Germinal center (tissue), 1 donor: ENCODE data around the gene COL6A2.

Source experiments
- DNase-seq: peaks from one replicate; pipeline ENCODE4 v3.0.0; 2012; ENCODE audit warnings: mixed read lengths, low spot score

COL6A2 gene

DNA sequence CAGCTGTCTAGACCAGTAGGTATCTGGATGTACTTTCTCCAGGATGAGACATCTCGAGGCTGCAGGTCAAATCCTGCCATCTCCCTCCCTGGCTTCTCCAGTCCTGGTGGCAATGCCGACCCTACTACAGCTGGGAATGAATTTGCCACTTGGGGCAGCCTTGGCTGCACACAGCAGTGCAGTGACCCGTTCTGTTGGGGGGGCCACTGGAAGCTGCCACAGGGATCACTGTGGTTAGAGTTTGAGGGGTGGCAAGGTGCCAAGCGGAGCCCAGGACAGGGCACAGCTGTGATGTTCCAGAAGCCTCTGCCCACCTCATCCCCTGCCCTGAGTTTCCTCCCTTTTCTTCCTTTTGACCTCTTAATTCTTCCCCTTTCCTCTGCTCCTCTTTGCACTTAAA, 17.1 kb downstream of the COL6A2 start:
- no peak for DNase-seq

GRCh38 chr21:46115441-46116188, 17.7 kb downstream of the COL6A2 start:
- no peak for DNase-seq

DNA sequence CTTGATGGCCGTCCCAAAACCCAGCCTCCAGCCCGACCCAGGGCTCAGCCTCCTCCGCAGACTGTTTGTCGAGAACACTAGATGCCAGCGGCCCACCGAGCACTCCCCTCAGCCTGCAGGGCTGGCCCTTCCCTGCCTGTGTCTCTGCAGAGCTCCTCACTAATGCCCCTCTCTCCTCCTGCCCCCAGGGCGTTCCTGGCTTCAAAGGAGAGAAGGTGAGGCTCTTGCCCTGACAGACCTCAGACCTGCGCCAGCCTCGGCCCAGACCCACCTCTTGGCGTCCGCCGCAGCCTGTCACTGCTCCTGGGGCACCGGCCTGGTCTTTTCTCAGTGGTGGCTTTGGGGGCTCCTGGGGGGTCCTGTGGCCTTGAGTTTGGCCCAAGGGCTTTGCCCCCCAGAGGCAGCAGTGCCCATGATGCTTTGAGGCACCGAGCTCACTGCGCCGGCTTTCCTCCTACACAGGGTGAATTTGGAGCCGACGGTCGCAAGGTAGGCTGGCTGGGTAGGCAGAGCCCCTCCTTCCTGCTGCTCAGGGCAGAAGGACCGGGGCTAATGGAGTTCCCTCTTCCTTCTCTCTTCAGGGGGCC, 18.4 kb downstream of the COL6A2 start:
- DNase-seq, result no peak

DNA sequence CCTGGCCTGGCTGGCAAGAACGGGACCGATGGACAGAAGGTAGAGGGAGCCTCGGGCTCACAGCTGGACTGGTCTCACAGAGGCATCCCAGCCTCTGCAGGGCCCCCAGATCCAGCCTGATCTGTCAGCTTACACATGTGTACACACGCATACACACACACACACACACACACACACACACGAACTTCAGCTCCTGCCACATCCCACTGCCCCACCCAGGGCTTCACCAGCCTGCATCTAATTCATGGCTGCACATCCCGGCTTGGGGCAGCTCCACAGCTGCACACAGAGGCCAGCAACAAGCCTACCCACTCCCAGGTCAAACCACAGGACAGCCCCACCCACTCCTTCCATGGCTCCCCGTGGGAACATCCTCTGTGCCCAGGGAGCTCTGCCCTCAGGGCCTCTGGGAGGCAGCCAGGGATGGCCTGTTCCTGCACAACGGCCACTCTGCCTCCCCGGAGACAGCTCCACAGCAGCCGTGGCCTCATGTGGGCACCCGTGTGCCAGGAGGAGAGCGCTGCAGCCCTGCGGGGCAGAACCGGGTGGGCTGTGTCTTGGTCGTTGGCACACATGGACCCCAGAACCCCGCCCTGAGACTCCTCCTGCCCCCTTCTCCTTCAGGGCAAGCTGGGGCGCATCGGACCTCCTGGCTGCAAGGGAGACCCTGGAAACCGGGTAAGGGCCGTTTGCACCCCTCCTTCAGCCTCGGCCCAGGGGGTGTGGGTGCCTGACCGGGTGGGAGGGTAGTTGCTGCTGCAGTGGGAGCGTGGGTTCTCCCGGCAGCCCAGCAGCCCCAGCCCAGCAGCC, 19.1 kb downstream of the COL6A2 start:
- no peak for DNase-seq

DNA sequence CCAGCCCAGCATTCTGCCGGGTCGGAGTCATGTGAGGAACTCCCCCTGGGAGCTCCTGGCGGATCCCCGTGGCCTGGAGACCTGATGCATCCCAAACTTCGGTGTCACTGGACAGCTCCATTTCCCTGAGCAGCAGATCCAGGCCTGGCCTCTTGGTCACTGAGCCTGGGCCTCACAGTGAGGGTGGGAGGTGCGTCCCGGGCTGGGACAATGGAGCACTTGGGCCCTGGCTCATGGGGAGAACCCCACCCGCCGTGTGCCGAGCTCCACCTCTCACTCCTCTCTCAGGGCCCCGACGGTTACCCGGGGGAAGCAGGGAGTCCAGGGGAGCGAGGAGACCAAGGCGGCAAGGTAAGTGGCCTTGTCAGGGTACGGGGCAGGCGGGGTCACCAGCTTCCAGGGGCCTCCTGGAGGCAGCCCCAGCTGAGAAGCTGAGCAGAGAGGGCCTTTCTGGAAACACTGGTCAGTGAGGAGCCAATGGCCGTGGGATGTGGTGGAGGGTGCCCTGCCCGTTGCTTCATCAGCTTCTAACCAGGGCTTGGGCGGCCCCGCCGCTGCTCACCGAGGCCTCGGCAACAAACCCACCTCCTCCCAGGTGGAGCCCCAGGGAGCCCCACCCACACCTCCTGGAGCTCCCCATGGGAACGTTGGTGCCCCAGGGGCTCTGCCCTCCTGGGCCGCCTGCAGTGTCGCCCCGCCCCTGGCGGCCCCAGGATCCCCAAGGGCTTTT, 19.8 kb downstream of the COL6A2 start:
- no peak for DNase-seq

DNA sequence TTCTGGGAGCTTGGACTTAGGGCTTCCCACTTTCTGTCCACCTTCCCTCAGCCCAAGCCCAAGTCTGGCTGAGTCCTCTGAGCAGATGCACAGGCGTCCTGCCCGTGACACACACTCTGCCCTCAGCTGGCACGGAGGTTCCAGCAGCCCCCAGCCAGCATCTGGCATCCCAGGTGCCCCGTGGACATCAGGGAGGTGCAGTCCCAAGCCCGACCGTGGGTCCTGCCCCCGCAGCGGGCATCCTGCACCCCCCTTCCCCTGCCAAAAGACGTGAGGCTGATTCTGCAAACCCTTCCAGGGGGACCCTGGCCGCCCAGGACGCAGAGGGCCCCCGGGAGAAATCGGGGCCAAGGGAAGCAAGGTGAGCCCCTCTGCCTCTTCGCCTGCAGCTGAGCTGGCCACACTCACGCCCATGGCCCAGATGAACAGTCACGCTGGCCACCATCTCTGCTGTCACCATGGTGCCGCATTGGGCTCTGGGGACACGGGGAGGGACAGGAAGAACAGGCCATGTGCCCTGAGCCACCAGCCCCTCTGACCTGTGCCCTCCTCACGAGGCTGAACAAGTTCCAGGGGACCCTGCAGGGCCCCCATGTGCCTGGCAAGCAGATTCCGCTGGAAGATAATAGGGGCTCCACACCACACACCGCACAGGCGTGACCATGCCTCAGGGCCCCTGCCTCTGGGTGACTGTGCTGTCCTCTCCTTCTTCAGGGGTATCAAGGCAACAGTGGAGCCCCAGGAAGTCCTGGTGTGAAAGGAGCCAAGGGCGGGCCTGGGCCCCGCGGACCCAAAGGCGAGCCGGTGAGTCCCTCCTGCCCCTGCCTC, 20.6 kb downstream of the COL6A2 start:
- no peak for DNase-seq

DNA sequence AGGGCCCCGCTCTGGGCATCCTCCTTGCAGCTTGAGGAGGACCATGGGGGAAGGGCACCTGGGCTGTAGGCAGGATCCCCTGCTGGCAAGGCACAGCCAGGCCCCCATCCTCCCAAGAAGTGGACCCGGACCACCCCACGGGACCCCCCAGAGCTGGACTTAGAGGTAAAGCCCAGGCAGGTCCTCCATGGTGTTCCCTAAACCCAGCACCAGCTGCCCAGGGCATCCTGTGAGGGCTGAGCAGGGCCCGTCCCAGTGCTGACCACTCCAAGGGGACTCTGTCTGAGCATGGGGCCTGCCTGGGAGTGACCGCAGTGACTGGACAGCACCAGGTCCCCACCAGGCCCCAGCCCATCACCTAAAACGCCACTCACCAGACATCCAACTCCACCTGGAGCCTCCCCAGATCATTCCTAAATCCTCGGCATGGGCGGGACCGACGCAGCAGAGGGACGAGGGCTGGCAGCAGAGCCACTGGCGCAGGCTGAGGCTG, 21.3 kb downstream of the COL6A2 start:
- DNase-seq, result no peak

- DNase-seq, result no peak
Measured at GRCh38 chr21:46119637-46120271, 21.8 kb downstream of the COL6A2 start.

DNA sequence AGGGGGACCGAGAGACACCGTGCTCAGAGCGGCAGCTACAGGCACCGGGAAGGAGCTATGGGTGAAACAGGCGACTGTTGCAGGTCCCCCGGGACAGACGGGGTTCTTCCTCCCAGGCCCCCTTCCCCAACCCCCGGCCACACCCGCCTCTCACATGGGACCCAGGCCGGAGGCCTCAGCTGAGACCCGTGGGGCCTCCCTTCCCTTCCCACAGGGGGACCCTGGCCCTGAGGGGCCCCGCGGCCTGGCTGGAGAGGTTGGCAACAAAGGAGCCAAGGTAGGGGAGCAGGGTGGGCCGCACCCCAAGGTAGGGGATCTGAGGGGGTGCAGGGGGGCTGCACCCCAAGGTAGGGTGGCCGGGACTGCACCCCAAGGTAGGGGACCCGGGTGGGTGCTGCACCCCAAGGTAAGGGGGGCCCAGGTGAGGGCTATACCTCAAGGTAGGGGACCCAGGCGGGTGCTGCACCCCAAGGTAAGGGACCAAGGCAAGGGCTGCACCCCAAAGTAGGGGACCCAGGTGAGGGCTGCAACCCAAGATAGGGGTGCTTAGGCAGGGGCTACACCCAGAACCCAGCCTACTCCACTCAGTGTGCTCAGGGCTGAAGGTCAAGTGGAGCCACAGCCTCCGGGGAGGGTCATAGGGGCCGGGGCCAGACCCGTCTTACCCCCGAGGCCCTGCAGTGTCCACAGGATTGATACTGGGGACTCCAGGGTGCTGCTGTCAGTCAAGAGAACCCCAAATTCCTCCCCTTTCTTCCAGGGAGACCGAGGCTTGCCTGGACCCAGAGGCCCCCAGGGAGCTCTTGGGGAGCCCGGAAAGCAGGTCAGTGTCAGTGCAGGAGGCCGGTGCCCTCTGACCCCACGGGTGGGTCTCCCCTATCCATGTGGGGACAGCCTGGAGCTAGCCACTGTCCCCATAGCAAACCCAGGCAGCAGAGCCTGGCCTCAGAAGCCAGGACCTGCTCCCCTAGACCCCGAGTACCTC, 22.7 kb downstream of the COL6A2 start:
- DNase-seq, result no peak

GRCh38 chr21:46121286-46122221, 23.6 kb downstream of the COL6A2 start:
- no peak for DNase-seq

GRCh38 chr21:46122237-46122671, 24.3 kb downstream of the COL6A2 start:
- no peak for DNase-seq

DNA sequence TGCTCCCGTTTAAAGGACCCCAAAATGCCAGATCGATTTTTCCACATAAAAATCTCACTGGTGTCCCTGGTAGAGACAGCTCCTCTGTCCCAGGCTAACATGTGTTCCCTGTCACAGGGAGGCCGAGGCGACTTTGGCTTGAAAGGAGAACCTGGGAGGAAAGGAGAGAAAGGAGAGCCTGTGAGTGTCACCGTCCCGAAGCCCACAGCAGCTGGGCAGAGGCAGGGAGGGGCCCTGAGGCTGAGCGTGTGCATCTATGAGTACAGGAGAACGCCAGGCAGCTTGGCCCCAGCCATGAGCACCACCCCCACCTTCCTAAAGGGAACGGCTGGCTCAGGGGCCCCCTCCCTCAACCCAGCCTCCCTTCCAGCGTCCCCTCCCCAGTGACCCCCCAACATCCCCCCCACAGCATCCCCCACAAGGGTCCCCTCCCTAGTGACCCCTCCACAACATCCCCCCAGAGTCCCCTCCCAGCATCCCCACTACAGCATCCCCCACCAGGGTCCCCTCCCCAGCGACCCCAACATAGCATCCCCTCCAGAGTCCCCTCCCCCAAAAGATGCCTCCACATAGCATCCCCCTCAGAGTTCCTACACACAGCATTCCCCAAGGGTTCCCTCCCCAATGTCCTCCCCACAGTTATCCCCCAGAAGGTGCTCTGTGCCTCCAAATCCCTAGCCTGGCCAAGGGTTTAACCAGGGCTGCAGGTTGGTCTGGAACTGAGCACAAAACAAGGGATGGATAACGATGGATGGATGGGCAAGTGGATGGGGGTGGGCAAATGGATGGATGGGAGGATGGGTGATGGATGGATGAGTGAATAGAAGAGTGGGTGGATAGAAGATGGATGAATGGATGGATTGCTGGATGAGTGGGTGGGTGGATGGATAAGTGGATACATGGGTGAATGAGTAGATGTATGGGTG, 25.1 kb downstream of the COL6A2 start:
- DNase-seq, result no peak

DNA sequence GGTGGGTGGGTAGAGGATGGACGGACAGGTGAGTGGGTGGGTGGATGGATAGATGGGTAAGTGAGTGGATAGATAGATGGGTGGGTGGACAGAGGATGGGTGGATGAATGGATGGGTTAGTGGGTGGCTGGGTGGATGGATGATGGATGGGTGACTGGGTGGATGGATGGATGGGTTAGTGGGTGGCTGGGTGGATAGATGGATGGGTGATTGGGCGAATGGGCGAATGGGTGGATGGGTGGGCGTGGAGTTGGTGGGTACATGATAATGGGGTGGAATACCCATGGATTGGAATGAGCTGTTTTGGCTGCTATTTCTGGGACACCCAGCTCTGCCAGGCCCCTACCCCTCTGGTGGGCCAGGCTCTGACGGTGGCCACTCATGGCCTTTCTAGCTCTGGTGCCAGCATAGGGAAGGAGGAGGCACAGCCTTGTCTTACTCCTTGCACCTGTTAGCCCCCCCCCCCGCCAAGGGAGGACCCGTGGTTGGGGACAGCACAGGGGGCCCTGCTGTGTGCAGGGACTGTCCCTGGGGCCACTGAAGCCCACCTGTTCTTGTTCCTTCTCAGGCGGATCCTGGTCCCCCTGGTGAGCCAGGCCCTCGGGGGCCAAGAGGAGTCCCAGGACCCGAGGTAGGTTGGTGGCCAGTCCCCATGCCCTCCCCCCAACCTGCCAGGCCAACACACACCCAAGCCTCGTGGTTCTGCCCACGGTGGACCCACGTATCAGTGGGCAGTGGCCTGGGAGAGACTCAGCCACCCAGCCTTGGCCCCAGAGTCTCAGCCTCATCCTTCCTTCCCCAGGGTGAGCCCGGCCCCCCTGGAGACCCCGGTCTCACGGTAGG, 26.4 kb downstream of the COL6A2 start:
- no peak for DNase-seq

DNA sequence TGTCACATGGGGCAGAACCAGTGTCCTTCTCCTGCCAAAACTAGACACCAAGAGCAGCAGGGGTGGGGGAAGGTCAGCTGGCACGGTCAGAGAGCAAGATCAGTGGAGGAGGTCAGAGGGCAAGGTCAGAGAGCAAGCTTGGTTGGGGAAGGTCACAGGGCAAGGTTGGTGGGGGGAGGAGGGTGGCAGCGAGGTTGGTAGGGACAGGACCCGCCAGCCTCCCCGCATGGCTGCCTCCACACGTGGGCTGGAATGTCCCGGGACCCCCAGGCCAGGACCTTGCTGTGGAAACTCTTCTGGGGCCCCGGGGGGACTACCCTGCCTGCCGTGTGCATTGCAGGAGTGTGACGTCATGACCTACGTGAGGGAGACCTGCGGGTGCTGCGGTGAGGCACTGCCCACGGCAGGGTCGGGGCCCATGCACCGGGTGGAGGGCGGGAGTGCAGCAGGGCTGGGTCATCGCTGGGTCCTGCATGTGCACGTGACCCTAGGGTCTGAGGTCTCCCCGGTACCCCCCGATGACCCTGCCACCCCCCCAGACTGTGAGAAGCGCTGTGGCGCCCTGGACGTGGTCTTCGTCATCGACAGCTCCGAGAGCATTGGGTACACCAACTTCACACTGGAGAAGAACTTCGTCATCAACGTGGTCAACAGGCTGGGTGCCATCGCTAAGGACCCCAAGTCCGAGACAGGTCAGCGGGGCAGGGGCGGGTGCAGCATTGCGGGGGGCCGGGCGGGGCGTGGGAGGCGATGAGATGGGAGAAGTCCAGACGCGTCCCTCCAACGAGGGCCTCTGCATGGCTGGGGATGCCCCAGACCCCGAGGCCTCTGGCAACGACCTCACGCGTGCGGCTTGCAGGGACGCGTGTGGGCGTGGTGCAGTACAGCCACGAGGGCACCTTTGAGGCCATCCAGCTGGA, 27.3 kb downstream of the COL6A2 start:
- DNase-seq, result no peak

DNA sequence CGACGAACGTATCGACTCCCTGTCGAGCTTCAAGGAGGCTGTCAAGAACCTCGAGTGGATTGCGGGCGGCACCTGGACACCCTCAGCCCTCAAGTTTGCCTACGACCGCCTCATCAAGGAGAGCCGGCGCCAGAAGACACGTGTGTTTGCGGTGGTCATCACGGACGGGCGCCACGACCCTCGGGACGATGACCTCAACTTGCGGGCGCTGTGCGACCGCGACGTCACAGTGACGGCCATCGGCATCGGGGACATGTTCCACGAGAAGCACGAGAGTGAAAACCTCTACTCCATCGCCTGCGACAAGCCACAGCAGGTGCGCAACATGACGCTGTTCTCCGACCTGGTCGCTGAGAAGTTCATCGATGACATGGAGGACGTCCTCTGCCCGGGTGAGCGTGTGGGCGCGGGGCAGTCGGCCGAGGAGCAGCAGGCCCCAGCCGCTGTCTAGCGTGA, 28.0 kb downstream of the COL6A2 start:
- no peak for DNase-seq
